ENCODE results near the gene GPR37.

The GPR37 gene

DNA sequence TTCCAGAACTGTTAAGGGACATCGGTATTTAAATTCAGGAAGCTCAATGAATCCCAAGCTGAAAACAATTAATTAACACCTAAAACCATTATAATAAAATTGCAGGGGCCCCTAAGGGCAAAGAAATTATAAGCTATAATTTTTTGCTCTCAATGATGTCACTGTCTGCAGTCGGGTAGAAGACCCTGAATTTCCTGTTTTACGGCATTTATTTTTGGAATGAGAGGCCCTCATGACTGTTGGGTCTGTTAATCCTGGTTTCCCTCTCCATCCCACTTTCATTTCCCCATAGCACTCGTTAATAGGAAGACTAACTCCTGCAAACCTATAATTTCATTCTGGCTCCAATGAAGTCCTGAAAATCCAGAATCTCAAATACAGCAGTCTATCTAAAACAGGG is 25.8 kb upstream of the GPR37 start:
- DNase-seq, result no peak
- Histone ChIP-seq H2AFZ (ENCODE audit: low read length) (no peak overlapping the region), H3K9me3 (replicated peaks; ENCODE audit: insufficient read depth, low read length) (no peaks in the 10 kb centered on the region), H3K9me2 (replicated peaks; ENCODE audit: insufficient read depth, low read length) (no peaks in the 10 kb centered on the region), H3K27me3 (replicated peaks; ENCODE audit: insufficient read depth, low read length) (no peaks in the 10 kb centered on the region), H3F3A (ENCODE audit: insufficient read depth, low read length) (no peaks in the 10 kb centered on the region), H3K79me2 (ENCODE audit: low read length) (no peaks in the 10 kb centered on the region), H3K4me3 (ENCODE audit: low read length) (no peak overlapping the region), H3K4me2 (ENCODE audit: low read depth, low read length) (no peak overlapping the region), H3K27ac (ENCODE audit: low read length) (no peak overlapping the region), H3K4me1 (ENCODE audit: low read length) (no peaks in the 10 kb centered on the region), H3K36me3 (replicated peaks; ENCODE audit: insufficient read depth, low read length) (no peaks in the 10 kb centered on the region), H4K20me1 (ENCODE audit: insufficient read depth, low read length) (no peaks in the 10 kb centered on the region), H3K9ac (ENCODE audit: low read length) (no peak overlapping the region)
- no peak for TF ChIP-seq EZH2phosphoT487 (IDR thresholded peaks at IDR 0.05; ENCODE audit: low read length)
- TF ChIP-seq, protein P1, sequence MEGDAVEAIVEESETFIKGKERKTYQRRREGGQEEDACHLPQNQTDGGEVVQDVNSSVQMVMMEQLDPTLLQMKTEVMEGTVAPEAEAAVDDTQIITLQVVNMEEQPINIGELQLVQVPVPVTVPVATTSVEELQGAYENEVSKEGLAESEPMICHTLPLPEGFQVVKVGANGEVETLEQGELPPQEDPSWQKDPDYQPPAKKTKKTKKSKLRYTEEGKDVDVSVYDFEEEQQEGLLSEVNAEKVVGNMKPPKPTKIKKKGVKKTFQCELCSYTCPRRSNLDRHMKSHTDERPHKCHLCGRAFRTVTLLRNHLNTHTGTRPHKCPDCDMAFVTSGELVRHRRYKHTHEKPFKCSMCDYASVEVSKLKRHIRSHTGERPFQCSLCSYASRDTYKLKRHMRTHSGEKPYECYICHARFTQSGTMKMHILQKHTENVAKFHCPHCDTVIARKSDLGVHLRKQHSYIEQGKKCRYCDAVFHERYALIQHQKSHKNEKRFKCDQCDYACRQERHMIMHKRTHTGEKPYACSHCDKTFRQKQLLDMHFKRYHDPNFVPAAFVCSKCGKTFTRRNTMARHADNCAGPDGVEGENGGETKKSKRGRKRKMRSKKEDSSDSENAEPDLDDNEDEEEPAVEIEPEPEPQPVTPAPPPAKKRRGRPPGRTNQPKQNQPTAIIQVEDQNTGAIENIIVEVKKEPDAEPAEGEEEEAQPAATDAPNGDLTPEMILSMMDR (IDR thresholded peaks at IDR 0.05; ENCODE audit: low read length), result no peak
- no peak for TF ChIP-seq EZH2 (optimal IDR thresholded peaks at IDR 0.05; ENCODE audit: low read depth, low read length)

DNA sequence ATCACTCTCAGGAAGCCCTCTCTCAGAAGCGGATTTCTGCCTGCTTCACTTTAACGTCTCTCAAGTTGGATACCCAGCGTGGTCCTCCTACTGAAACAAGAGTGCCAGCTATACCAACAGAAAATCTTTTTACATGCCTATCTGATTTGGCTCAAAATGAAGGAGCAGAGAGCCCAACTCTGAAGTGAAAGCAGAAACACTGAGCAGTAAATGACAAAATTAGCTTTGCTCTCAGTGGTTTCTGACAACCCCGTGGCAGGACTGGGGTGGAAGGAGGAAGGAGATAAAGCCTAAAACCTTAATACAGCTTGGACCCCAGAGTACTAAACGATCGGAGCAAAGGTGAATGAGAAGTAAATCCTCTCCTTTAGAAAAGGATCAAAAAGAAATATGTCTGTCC is 25.1 kb upstream of the GPR37 start:
- no peaks in the 10 kb centered on the region for H3K9me2 ChIP-seq (replicated peaks; ENCODE audit: insufficient read depth, low read length)
- no peaks in the 10 kb centered on the region for H3K4me1 ChIP-seq (ENCODE audit: low read length)
- H3K4me3 ChIP-seq (ENCODE audit: low read length), result no peak overlapping the region
- H3K36me3 ChIP-seq (replicated peaks; ENCODE audit: insufficient read depth, low read length), result no peaks in the 10 kb centered on the region
- no peaks in the 10 kb centered on the region for H3K27me3 ChIP-seq (replicated peaks; ENCODE audit: insufficient read depth, low read length)
- H3K9me3 ChIP-seq (replicated peaks; ENCODE audit: insufficient read depth, low read length), result no peaks in the 10 kb centered on the region
- H3K9ac ChIP-seq (ENCODE audit: low read length), result no peak overlapping the region
- H3K4me2 ChIP-seq (ENCODE audit: low read depth, low read length), result peak overlapping the region; percentile 14; the same call in 1 of the 2 replicates
- H3K27ac ChIP-seq (ENCODE audit: low read length), result no peak overlapping the region
- H2AFZ ChIP-seq (ENCODE audit: low read length), result peak overlapping the region; percentile 34
- H3F3A ChIP-seq (ENCODE audit: insufficient read depth, low read length), result no peaks in the 10 kb centered on the region
- H3K79me2 ChIP-seq (ENCODE audit: low read length), result no peaks in the 10 kb centered on the region
- no peaks in the 10 kb centered on the region for H4K20me1 ChIP-seq (ENCODE audit: insufficient read depth, low read length)
- TF ChIP-seq, protein P1 (IDR thresholded peaks at IDR 0.05; ENCODE audit: low read length), result no peak
- TF ChIP-seq EZH2phosphoT487 (IDR thresholded peaks at IDR 0.05; ENCODE audit: low read length) (no peak), EZH2 (optimal IDR thresholded peaks at IDR 0.05; ENCODE audit: low read depth, low read length) (no peak)
- DNase-seq, result peak; percentile 35

DNA sequence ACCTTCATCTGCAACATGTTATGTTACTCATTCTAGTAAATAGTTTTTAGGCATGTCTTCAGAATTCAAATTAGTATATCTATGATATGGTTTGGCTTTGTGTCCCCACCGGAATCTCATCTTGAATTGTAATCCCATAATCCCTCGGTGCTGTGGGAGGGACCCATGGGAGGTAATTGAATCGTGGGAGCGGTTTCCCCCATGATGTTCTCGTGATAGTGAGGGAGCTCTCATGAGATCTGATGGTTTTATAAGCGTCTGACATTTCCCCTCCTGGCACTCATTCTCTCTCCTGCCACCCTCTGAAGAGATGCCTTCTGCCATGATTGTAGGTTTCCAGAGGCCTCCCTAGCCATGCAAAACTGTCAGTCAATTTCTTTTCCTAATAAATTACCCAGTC is 20.4 kb upstream of the GPR37 start:
- Histone ChIP-seq H3K4me2 (ENCODE audit: low read depth, low read length) (no peak overlapping the region), H3F3A (ENCODE audit: insufficient read depth, low read length) (no peaks in the 10 kb centered on the region), H3K4me1 (ENCODE audit: low read length) (no peaks in the 10 kb centered on the region), H3K9ac (ENCODE audit: low read length) (no peak overlapping the region), H3K27me3 (replicated peaks; ENCODE audit: insufficient read depth, low read length) (no peaks in the 10 kb centered on the region), H3K27ac (ENCODE audit: low read length) (no peak overlapping the region), H4K20me1 (ENCODE audit: insufficient read depth, low read length) (no peaks in the 10 kb centered on the region), H3K4me3 (ENCODE audit: low read length) (no peak overlapping the region), H3K36me3 (replicated peaks; ENCODE audit: insufficient read depth, low read length) (no peaks in the 10 kb centered on the region), H3K9me3 (replicated peaks; ENCODE audit: insufficient read depth, low read length) (no peaks in the 10 kb centered on the region), H3K9me2 (replicated peaks; ENCODE audit: insufficient read depth, low read length) (no peaks in the 10 kb centered on the region), H2AFZ (ENCODE audit: low read length) (no peak overlapping the region), H3K79me2 (ENCODE audit: low read length) (no peaks in the 10 kb centered on the region)
- DNase-seq, result no peak
- TF ChIP-seq EZH2 (optimal IDR thresholded peaks at IDR 0.05; ENCODE audit: low read depth, low read length), result no peak
- TF ChIP-seq EZH2phosphoT487 (IDR thresholded peaks at IDR 0.05; ENCODE audit: low read length), result no peak
- TF ChIP-seq, protein P1 (IDR thresholded peaks at IDR 0.05; ENCODE audit: low read length), result no peak
